HEK293 (cell line): ENCODE results near the gene CSNK1A1.

Source experiments
- CTCF ChIA-PET: fragments of 350-600 bp; formaldehyde crosslinking; extraction: SDS; loops from one replicate; lab custom pipeline; 2021; ENCODE audit warnings: antibody characterized with exemption; lab: Yijun Ruan, JAX
- POLR2A ChIA-PET: fragments of 300-600 bp; formaldehyde crosslinking; extraction: SDS; loops from one replicate; lab custom pipeline; 2020; ENCODE audit warnings: antibody characterized with exemption, inconsistent platforms; lab: Yijun Ruan, JAX
- H3K27ac ChIP-seq: fragments of 200-500 bp; sonication (Bioruptor generic); 2 replicates; pipeline ENCODE4 v1.5.1; 2014; ENCODE audit warnings: low read depth, low read length, control low read depth, inconsistent platforms; ENCODE audit errors: extremely low read depth
- H3K36me3 ChIP-seq, 2 experiments: fragments of 200-500 bp in 1 of 2; sonication (Bioruptor generic) in 1 of 2; 1 replicate in 1 of 2; 2 replicates in 1 of 2; pipeline ENCODE4 v1.5.1; 2014 to 2017; ENCODE audit warnings: inconsistent platforms in 2 of 2, low read length in 2 of 2; ENCODE audit not compliant: control insufficient read depth in 2 of 2, insufficient read depth in 1 of 2
- H3K4me1 ChIP-seq: fragments of 200-500 bp; sonication (Bioruptor generic); 2 replicates; pipeline ENCODE4 v1.5.1; 2014; ENCODE audit warnings: mild to moderate bottlenecking, low read length, inconsistent platforms; ENCODE audit not compliant: control insufficient read depth, insufficient read depth
- H3K4me3 ChIP-seq: 2 replicates; pipeline ENCODE4 v1.5.1; 2011; ENCODE audit warnings: low read depth, mild to moderate bottlenecking, control low read depth, low read length, moderate library complexity
- H3K9me3 ChIP-seq: fragments of 200-500 bp; sonication (Bioruptor generic); 2 replicates; pipeline ENCODE4 v1.5.1; 2014; ENCODE audit warnings: low read depth, low read length, inconsistent platforms; ENCODE audit not compliant: control insufficient read depth, insufficient read depth
- GLIS2 ChIP-seq: fragments of 450-650 bp; formaldehyde crosslinking; IDR thresholded peaks from 2 replicates; pipeline ENCODE4 v1.5.1; 2016; ENCODE audit warnings: missing biosample characterization, missing genetic modification characterization
- HOXC10 ChIP-seq: sonication (generic); formaldehyde crosslinking; IDR thresholded peaks from 2 replicates; pipeline ENCODE4 v1.8.1; 2023; ENCODE audit warnings: mild to moderate bottlenecking, missing genetic modification reagents
- KLF17 ChIP-seq: fragments of 450-650 bp; formaldehyde crosslinking; IDR thresholded peaks from 2 replicates; pipeline ENCODE4 v1.5.1; 2016; ENCODE audit warnings: missing biosample characterization, missing genetic modification characterization
- SCRT2 ChIP-seq: fragments of 450-650 bp; formaldehyde crosslinking; IDR thresholded peaks from 2 replicates; pipeline ENCODE4 v1.5.1; 2016; ENCODE audit warnings: missing biosample characterization, missing genetic modification characterization
- SP7 ChIP-seq: fragments of 450-650 bp; formaldehyde crosslinking; IDR thresholded peaks from 2 replicates; pipeline ENCODE4 v1.5.1; 2016; ENCODE audit warnings: missing biosample characterization, missing genetic modification characterization
- ZBTB17 ChIP-seq: fragments of 450-650 bp; formaldehyde crosslinking; IDR thresholded peaks from 2 replicates; pipeline ENCODE4 v1.5.1; 2016; ENCODE audit warnings: missing biosample characterization, missing genetic modification characterization
- ZNF138 ChIP-seq: fragments of 450-650 bp; formaldehyde crosslinking; IDR thresholded peaks from 2 replicates; pipeline ENCODE4 v1.5.1; 2016; ENCODE audit warnings: missing biosample characterization, missing genetic modification characterization, borderline replicate concordance
- ZNF140 ChIP-seq: fragments of 450-650 bp; formaldehyde crosslinking; IDR thresholded peaks from 2 replicates; pipeline ENCODE4 v1.5.1; 2016; ENCODE audit warnings: missing biosample characterization, missing genetic modification characterization
- ZNF2 ChIP-seq: fragments of 450-650 bp; formaldehyde crosslinking; IDR thresholded peaks from 2 replicates; pipeline ENCODE4 v1.5.1; 2016; ENCODE audit warnings: missing biosample characterization, missing genetic modification characterization
- ZNF221 ChIP-seq: fragments of 450-650 bp; formaldehyde crosslinking; IDR thresholded peaks from 2 replicates; pipeline ENCODE4 v1.5.1; 2017; ENCODE audit warnings: missing biosample characterization, missing genetic modification characterization, borderline replicate concordance
- ZNF248 ChIP-seq: fragments of 450-650 bp; formaldehyde crosslinking; IDR thresholded peaks from 2 replicates; pipeline ENCODE4 v1.5.1; 2017; ENCODE audit warnings: missing biosample characterization, missing genetic modification characterization
- ZNF350 ChIP-seq: fragments of 450-650 bp; formaldehyde crosslinking; IDR thresholded peaks from 2 replicates; pipeline ENCODE4 v1.5.0; 2017; ENCODE audit warnings: missing biosample characterization, mild to moderate bottlenecking, missing genetic modification characterization
- ZNF501 ChIP-seq: fragments of 450-650 bp; formaldehyde crosslinking; IDR thresholded peaks from 2 replicates; pipeline ENCODE4 v1.5.1; 2016; ENCODE audit warnings: missing biosample characterization, missing genetic modification characterization
- ZNF530 ChIP-seq: fragments of 450-650 bp; formaldehyde crosslinking; IDR thresholded peaks from 2 replicates; pipeline ENCODE4 v1.5.1; 2016; ENCODE audit warnings: low read depth, missing biosample characterization, missing genetic modification characterization
- ZNF548 ChIP-seq: fragments of 450-650 bp; formaldehyde crosslinking; IDR thresholded peaks from 2 replicates; pipeline ENCODE4 v1.5.1; 2016; ENCODE audit warnings: missing biosample characterization, missing genetic modification characterization
- ZNF600 ChIP-seq: fragments of 450-650 bp; formaldehyde crosslinking; IDR thresholded peaks from 2 replicates; pipeline ENCODE4 v1.5.1; 2016; ENCODE audit warnings: missing biosample characterization, missing genetic modification characterization
- ZNF626 ChIP-seq: fragments of 450-650 bp; sonication (Bioruptor Pico); formaldehyde crosslinking; IDR thresholded peaks from 2 replicates; pipeline ENCODE4 v1.5.1; 2018; ENCODE audit warnings: missing biosample characterization, missing genetic modification characterization, inconsistent platforms
- ZNF660 ChIP-seq: fragments of 450-650 bp; IDR thresholded peaks from 2 replicates; pipeline ENCODE4 v1.5.1; 2018; ENCODE audit warnings: missing biosample characterization, mild to moderate bottlenecking, missing genetic modification characterization
- ZNF670 ChIP-seq: fragments of 450-650 bp; formaldehyde crosslinking; IDR thresholded peaks from 2 replicates; pipeline ENCODE4 v1.5.1; 2016; ENCODE audit warnings: missing biosample characterization, missing genetic modification characterization, low read depth
- ZNF747 ChIP-seq: fragments of 450-650 bp; formaldehyde crosslinking; IDR thresholded peaks from 2 replicates; pipeline ENCODE4 v1.5.1; 2016; ENCODE audit warnings: missing biosample characterization, missing genetic modification characterization
- ZNF843 ChIP-seq: fragments of 450-650 bp; formaldehyde crosslinking; IDR thresholded peaks from 2 replicates; pipeline ENCODE4 v1.5.1; 2016; ENCODE audit warnings: missing biosample characterization, missing genetic modification characterization
- ZXDB ChIP-seq: fragments of 450-650 bp; formaldehyde crosslinking; IDR thresholded peaks from 2 replicates; pipeline ENCODE4 v1.5.1; 2016; ENCODE audit warnings: missing biosample characterization, missing genetic modification characterization
- TF ChIP-seq, protein P1 (sequence below): fragments of 450-650 bp; formaldehyde crosslinking; IDR thresholded peaks from 2 replicates; pipeline ENCODE4 v1.5.1; 2016; ENCODE audit warnings: missing biosample characterization, missing genetic modification characterization, low read depth
- TF ChIP-seq, protein P2 (sequence below): fragments of 450-650 bp; formaldehyde crosslinking; IDR thresholded peaks from 2 replicates; pipeline ENCODE4 v1.5.1; 2016; ENCODE audit warnings: missing biosample characterization, missing genetic modification characterization

Gene CSNK1A1

DNA sequence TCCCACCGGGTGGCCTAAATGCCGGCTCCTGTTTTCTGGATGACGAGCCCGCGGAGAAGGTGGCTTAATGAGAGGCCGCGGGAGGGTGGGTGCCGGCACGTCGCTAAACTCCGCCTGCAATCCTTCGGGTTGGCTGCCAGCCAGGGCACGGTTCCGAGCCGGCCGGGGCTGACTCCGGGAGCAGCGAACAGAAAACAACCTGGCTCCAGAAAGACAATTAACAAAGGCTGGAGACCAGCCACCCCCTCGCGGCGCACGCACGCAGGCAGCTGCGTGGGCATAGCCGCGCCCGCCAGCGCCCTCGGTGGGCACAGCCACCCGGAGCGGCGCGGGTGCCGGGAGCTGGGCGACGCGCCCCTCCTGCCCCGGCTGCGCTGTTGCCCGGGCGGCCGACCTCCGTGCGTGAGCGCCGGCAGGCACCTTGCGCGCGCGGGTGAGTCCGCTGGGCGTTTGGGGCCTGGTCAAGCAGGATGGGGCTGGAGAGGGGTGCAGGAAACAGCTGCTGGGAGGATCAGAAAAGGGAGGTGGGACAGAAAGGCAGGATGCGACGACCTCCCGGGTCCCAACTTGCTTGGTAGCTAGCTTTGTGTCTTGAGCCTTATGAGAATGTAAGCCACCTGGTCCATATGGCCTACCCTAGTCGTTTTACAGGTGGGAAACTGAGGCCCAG lies 30.1 kb upstream of the CSNK1A1 start, which contains the start of gene ARHGEF37 (continued):
- TF ChIP-seq, protein P1, sequence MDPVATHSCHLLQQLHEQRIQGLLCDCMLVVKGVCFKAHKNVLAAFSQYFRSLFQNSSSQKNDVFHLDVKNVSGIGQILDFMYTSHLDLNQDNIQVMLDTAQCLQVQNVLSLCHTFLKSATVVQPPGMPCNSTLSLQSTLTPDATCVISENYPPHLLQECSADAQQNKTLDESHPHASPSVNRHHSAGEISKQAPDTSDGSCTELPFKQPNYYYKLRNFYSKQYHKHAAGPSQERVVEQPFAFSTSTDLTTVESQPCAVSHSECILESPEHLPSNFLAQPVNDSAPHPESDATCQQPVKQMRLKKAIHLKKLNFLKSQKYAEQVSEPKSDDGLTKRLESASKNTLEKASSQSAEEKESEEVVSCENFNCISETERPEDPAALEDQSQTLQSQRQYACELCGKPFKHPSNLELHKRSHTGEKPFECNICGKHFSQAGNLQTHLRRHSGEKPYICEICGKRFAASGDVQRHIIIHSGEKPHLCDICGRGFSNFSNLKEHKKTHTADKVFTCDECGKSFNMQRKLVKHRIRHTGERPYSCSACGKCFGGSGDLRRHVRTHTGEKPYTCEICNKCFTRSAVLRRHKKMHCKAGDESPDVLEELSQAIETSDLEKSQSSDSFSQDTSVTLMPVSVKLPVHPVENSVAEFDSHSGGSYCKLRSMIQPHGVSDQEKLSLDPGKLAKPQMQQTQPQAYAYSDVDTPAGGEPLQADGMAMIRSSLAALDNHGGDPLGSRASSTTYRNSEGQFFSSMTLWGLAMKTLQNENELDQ, result no peak
- TF ChIP-seq ZNF660 (tag by site-specific recombination) (peak; percentile 86), ZNF747 (tag by site-specific recombination) (no peak), ZNF138 (tag by site-specific recombination) (no peak), ZNF221 (tag by site-specific recombination) (no peak), ZNF548 (tag by site-specific recombination) (no peak), HOXC10 (CRISPR knock-in tag) (no peak), SCRT2 (tag by site-specific recombination) (no peak), GLIS2 (tag by site-specific recombination) (peak; percentile 72), ZNF530 (tag by site-specific recombination) (no peak), ZBTB17 (tag by site-specific recombination) (peak; percentile 62), KLF17 (tag by site-specific recombination) (no peak)
- TF ChIP-seq, protein P2, sequence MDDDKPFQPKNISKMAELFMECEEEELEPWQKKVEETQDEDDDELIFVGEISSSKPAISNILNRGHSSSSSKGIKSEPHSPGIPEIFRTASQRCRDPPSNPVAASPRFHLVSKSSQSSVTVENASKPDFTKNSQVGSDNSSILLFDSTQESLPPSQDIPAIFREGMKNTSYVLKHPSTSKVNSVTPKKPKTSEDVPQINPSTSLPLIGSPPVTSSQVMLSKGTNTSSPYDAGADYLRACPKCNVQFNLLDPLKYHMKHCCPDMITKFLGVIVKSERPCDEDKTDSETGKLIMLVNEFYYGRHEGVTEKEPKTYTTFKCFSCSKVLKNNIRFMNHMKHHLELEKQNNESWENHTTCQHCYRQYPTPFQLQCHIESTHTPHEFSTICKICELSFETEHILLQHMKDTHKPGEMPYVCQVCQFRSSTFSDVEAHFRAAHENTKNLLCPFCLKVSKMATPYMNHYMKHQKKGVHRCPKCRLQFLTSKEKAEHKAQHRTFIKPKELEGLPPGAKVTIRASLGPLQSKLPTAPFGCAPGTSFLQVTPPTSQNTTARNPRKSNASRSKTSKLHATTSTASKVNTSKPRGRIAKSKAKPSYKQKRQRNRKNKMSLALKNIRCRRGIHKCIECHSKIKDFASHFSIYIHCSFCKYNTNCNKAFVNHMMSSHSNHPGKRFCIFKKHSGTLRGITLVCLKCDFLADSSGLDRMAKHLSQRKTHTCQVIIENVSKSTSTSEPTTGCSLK (tag by site-specific recombination), result no peak
- TF ChIP-seq, all 188 proteins: peak for 27

DNA sequence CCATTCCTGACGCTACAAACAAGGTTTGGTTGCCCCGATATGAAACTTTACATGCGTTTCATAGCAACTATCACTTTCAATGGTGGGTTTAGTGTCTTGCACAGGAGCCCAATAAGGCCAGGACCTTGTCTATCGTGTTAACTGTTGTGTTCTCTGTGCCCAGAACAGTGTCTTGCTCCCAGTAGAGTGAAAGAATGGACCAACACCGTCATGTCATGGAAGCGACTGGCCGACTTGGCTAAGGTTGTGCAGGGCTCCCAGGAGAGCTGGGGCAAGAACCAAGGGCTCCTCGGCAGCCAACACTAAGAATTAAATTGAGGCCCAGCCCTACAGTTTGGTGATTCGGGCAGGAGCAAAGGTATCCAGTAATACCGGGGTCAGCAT lies 29.6 kb upstream of the CSNK1A1 start:
- peak overlapping the region; percentile 46 for H3K4me3 ChIP-seq
- peak overlapping the region; percentile 67; the same call in 1 of the 2 replicates for H3K27ac ChIP-seq
- CTCF ChIA-PET, result interaction anchor here (1.2 to 3.5 kb wide), 5 partner anchors 16 to 146 kb away, joined by 4 to 17 read pairs (median 6); partner anchors contain the start of gene CSNK1A1
- 0 out of 2 replicates have a peak, but pooled peaks have one; percentile 33 for TF ChIP-seq ZXDB (tag by site-specific recombination)
- 0 out of 2 replicates have a peak, but pooled peaks have one; percentile 38 for TF ChIP-seq ZNF2 (tag by site-specific recombination)
- TF ChIP-seq ZNF501 (tag by site-specific recombination), result peak; percentile 34; the same call in 1 of the 2 replicates
- TF ChIP-seq ZNF350, result no peak
- no peak for TF ChIP-seq ZNF626
- peak; percentile 44; the same call in 1 of the 2 replicates for TF ChIP-seq SP7 (tag by site-specific recombination)
- TF ChIP-seq ZNF843 (tag by site-specific recombination), result no peak
- no peak for TF ChIP-seq ZNF140 (tag by site-specific recombination)
- 0 out of 2 replicates have a peak, but pooled peaks have one; percentile 48 for TF ChIP-seq KLF17 (tag by site-specific recombination)
- peak; percentile 63 for TF ChIP-seq ZNF600 (tag by site-specific recombination)
- no peak for TF ChIP-seq ZNF248 (tag by site-specific recombination)
- no peak for TF ChIP-seq ZNF670
- TF ChIP-seq, all 188 proteins: peak for 6
- Histone ChIP-seq H3K9me3 (no peaks in the 10 kb centered on the region), H3K36me3 (no peaks in the 10 kb centered on the region), H3K4me1 (peaks cover 4% of the 10 kb centered on the region)
- POLR2A ChIA-PET, result interaction anchor here (1.8 kb wide), 1 partner anchor 30 kb away, joined by 5 read pairs; the partner anchor contains the start of gene CSNK1A1
